DND-41 (cell line): ENCODE data around the gene DACH1.

Experiments used
- EZH2 ChIP-seq: IDR thresholded peaks from 3 replicates; pipeline ENCODE4 v1.6.1; 2012; ENCODE audit warnings: borderline replicate concordance, low read depth, mild to moderate bottlenecking, moderate library complexity, low read length, inconsistent platforms; ENCODE audit not compliant: severe bottlenecking
- TF ChIP-seq, protein P1 (sequence below): IDR thresholded peaks from 2 replicates; pipeline ENCODE4 v1.5.1; 2012; ENCODE audit warnings: borderline replicate concordance, low read length, moderate library complexity, mild to moderate bottlenecking; ENCODE audit not compliant: poor library complexity, severe bottlenecking; ENCODE audit errors: extremely low read depth

DNA sequence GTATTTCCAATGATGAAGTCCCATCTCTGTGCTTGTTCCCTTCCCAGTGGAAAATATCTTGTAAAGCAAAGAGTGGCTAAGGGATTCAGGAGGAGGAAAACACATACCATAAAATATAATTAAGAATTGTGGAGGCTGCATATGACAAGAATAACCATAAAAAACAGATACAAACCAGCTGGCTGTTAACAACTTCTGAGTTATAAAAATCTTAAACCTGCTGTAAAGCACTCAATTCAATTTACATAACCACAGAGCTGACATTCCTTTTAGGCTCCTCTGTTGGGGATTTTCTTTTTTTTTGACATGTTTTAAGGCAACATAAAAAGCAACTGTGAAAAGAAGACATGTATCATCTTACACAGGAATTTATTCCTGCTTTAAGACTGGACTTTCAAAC, 207.6 kb downstream of the DACH1 start:
- TF ChIP-seq, protein P1, sequence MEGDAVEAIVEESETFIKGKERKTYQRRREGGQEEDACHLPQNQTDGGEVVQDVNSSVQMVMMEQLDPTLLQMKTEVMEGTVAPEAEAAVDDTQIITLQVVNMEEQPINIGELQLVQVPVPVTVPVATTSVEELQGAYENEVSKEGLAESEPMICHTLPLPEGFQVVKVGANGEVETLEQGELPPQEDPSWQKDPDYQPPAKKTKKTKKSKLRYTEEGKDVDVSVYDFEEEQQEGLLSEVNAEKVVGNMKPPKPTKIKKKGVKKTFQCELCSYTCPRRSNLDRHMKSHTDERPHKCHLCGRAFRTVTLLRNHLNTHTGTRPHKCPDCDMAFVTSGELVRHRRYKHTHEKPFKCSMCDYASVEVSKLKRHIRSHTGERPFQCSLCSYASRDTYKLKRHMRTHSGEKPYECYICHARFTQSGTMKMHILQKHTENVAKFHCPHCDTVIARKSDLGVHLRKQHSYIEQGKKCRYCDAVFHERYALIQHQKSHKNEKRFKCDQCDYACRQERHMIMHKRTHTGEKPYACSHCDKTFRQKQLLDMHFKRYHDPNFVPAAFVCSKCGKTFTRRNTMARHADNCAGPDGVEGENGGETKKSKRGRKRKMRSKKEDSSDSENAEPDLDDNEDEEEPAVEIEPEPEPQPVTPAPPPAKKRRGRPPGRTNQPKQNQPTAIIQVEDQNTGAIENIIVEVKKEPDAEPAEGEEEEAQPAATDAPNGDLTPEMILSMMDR: no peak
- TF ChIP-seq EZH2: no peak
